ENCODE data around the gene CLMN. TPM values are rescaled to one million over a fixed set of nuclear protein-coding genes. Genes with fewer than 3 reads are reported as not detected.

CLMN gene
- total and polyA plus RNA-seq, 2 of the 4 experiments (the other 2 are of a cell fraction), result 0.10 to 0.18 TPM

DNA sequence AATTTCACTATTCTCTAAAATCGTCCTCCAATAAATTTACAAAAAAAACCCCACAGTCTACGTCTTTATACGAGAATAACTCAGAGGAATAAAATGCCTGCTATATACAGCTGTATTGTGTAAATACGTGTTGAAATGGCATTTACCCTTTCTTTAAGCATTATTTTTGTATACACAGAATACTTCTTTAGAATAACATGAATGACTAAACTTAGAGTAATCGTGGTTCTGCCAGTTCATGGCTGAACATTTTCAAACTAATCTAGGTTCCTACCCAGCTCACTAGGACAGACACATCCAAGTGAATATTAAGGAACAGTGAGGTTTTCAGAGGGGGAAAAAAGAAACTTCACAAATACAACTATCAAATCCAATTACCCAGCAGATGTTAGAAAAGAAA lies 186.9 kb downstream of the CLMN start:
- TF ChIP-seq FOS (IDR thresholded peaks at IDR 0.05; ENCODE audit: low read depth, low read length), result peak; percentile 39; the same call in 1 of the 2 replicates
- peak; percentile 68 for TF ChIP-seq CEBPB (IDR thresholded peaks at IDR 0.05; ENCODE audit: low read depth, low read length)
- TF ChIP-seq NFE2L2 (IDR thresholded peaks at IDR 0.05; ENCODE audit: low read depth, low read length), result no peak
- Histone ChIP-seq H3K4me3 (ENCODE audit: insufficient read depth, low read depth, low read length) (no peak overlapping the region), H2BK15ac (ENCODE audit: low read depth, low read length) (no peak overlapping the region), H3K27me3 (ENCODE audit: control insufficient read depth, insufficient read depth, low read length) (no peaks in the 10 kb centered on the region), H3K9ac (ENCODE audit: low read depth, low read length) (no peak overlapping the region), H2AFZ (replicated peaks; ENCODE audit: low read length, poor library complexity) (no peak overlapping the region), H2BK5ac (ENCODE audit: low read depth, low read length, poor library complexity, severe bottlenecking) (peak overlapping the region; percentile 93), H3K27ac (ENCODE audit: insufficient read depth, low read length) (no peak overlapping the region), H2AK5ac (ENCODE audit: low read depth, low read length) (no peak overlapping the region), H3K4me1 (ENCODE audit: control insufficient read depth, insufficient read depth, low read length) (peaks cover 18% of the 10 kb centered on the region), H2AK9ac (replicated peaks; ENCODE audit: low read depth, low read length, poor library complexity) (no peak overlapping the region), H3K18ac (ENCODE audit: low read depth, low read length) (no peak overlapping the region), H3K4ac (ENCODE audit: low read depth, low read length) (no peak overlapping the region), H3K9me3 (ENCODE audit: control insufficient read depth, insufficient read depth, low read length) (no peaks in the 10 kb centered on the region), H2BK120ac (ENCODE audit: low read depth, low read length) (no peak overlapping the region), H3K23ac (ENCODE audit: low read depth, low read length) (no peak overlapping the region), H3K56ac (ENCODE audit: extremely low read depth, insufficient read depth, low read length) (no peak overlapping the region), H4K5ac (ENCODE audit: low read depth, low read length) (no peak overlapping the region), H3K4me2 (ENCODE audit: low read depth, low read length) (0 out of 2 replicates have a peak overlapping the region, but pooled peaks have one; percentile 93), H4K8ac (ENCODE audit: low read depth in 2 of 2, low read length in 2 of 2) (no peak overlapping the region; a peak in 1 of 4 replicates), H4K91ac (ENCODE audit: insufficient read depth, low read depth, low read length) (no peak overlapping the region), H4K20me1 (ENCODE audit: insufficient read depth, low read length) (peaks cover 9% of the 10 kb centered on the region), H3K36me3 (ENCODE audit: control insufficient read depth, insufficient read depth, low read length) (peaks cover 3% of the 10 kb centered on the region; the same call in 1 of the 2 replicates), H3K14ac (replicated peaks; ENCODE audit: low read depth, low read length) (no peak overlapping the region), H2BK20ac (ENCODE audit: low read depth, low read length) (no peak overlapping the region), H3K9me1 (ENCODE audit: insufficient read depth, low read length) (peaks cover 10% of the 10 kb centered on the region), H3K79me1 (ENCODE audit: low read depth in 1 of 2, low read length in 2 of 2) (peaks cover 21 to 51% of the 10 kb centered on the region in 2 experiments)
- WGBS, 2 experiments (ENCODE audit: extremely low coverage in 2 of 2, insufficient read length in 1 of 2), result no CpG with 5 or more reads among the region's 5 CpGs
- dilution Hi-C loops (cut with HindIII; ENCODE audit: low sequenced_read_pairs, unreplicated experiment), result no loop called here
- ATAC-seq (ENCODE audit: low read depth) (peak; percentile 88), DNase-seq (peak; percentile 85)
- ChIA-PET POLR2A (ENCODE audit: unreplicated experiment) (no interaction called here), CTCF (interaction anchor here (1.0 to 1.3 kb wide), 2 partner anchors 14 to 23 kb away, joined by 3 read pairs; no protein-coding TSS in a partner anchor)
- in situ Hi-C loops (cut with MboI; ENCODE audit: low sequenced_read_pairs), result loop anchor here (25.0 kb wide), 1 partner anchor 380 kb away; the partner anchor contains the start of gene SYNE3
- BruUV-seq (replicated peaks), result no TSS peak
- intact Hi-C loops (cut with micrococcal nuclease), result no loop called here

Small RNA genes within 50 kb of the gene (microRNA-seq; reads per million reads assigned to microRNA genes)
- gene MIR3173 (ENCODE audit: insufficient read depth in 1 of 2, insufficient read length in 1 of 2, unreplicated experiment in 1 of 2), result 1.8 to 3.1 reads per million in 2 experiments

Small RNA genes within 50 kb of the gene (small RNA-seq; reads per million reads assigned to genes)
- gene MIR3173, result 0 to 4.2 (median 0) reads per million in 5 experiments

Other genes with a start within 250 kb of the CLMN start
- gene DICER1, start 162.4 kb downstream of the CLMN start, total RNA-seq (2012; rRNA removed), result 41.7 and 49.5 TPM in 2 replicates
- 8.3 and 9.7 TPM in 2 replicates for gene DICER1, start 162.4 kb downstream of the CLMN start, polyA plus RNA-seq (2012; rRNA removed)
- 5.0 TPM in 2 replicates for gene SYNE3, start 196.7 kb upstream of the CLMN start, total RNA-seq (2012; rRNA removed)
- 2.9 and 3.1 TPM in 2 replicates for gene SYNE3, start 196.7 kb upstream of the CLMN start, polyA plus RNA-seq (2012; rRNA removed)
- 32.4 and 59.2 TPM in 2 replicates for gene GLRX5, start 215.1 kb upstream of the CLMN start, total RNA-seq (2012; rRNA removed)
- 31.7 and 40.4 TPM in 2 replicates for gene GLRX5, start 215.1 kb upstream of the CLMN start, polyA plus RNA-seq (2012; rRNA removed)

Data from IMR-90 (cell line).